ENCODE measurements around the gene TUBA3E.
"Not testable (repeated sequence)": the region's sequence is repeated elsewhere in the genome, so short reads cannot be mapped to it uniquely, and the experiment has no call there.

GRCh38 chr2:130196052-130196451 lies 2.2 kb downstream of the TUBA3E start:
- not testable (repeated sequence) for TF ChIP-seq CTCF (conservative IDR thresholded peaks at IDR 0.05 in 1 of 2, IDR thresholded peaks at IDR 0.05 in 1 of 2; ENCODE audit: low read depth in 1 of 2, low read length in 2 of 2); EZH2 (IDR thresholded peaks at IDR 0.05; ENCODE audit: low read length, missing control alignments)

All from fibroblast of lung (primary cell).